Measurements from ENCODE around the gene RAPSN. TPM values are rescaled to one million over a fixed set of nuclear protein-coding genes. Genes with fewer than 3 reads are reported as not detected.

RAPSN gene
- total and polyA plus RNA-seq, 2 donors (not counting 3 experiments of a cell fraction or from before 2014, with no cell fraction given), result 0.18 to 1.6 TPM

- no peak for DNase-seq (ENCODE audit: low read depth, low spot score)
- H3K27ac ChIP-seq (ENCODE audit: insufficient read depth, low read depth, low read length), result no peak overlapping the region
These were observed 14.7 kb downstream of the RAPSN start for GRCh38 chr11:47434011-47434786.

More at GRCh38 chr11:47434011-47434786, 14.7 kb downstream of the RAPSN start:
- Histone ChIP-seq H3K9ac (replicated peaks; ENCODE audit: extremely low read depth, insufficient read depth, low read length) (no peak overlapping the region), H3K9me3 (replicated peaks; ENCODE audit: control insufficient read depth, insufficient read depth, low read length) (no peaks in the 10 kb centered on the region), H4K20me1 (replicated peaks; ENCODE audit: control insufficient read depth, extremely low read depth, insufficient read depth, low read length) (no peaks in the 10 kb centered on the region), H3K4me2 (ENCODE audit: insufficient read depth, low read length) (no peak overlapping the region), H3K27me3 (ENCODE audit: control insufficient read depth in 2 of 2, insufficient read depth in 2 of 2, low read length in 2 of 2) (no peaks in the 10 kb centered on the region), H2AFZ (ENCODE audit: low read depth, low read length) (no peak overlapping the region), H3K36me3 (ENCODE audit: control insufficient read depth in 2 of 2, extremely low read depth in 1 of 2, insufficient read depth in 2 of 2, low read length in 2 of 2) (no peaks in the 10 kb centered on the region), H3K9me1 (replicated peaks; ENCODE audit: control insufficient read depth, extremely low read depth, insufficient read depth, low read length) (no peaks in the 10 kb centered on the region), H3K4me3 (replicated peaks in 1 of 3; ENCODE audit: insufficient read depth in 1 of 3, low read depth in 1 of 3, low read length in 3 of 3) (no peak overlapping the region), H3K79me2 (ENCODE audit: control insufficient read depth, insufficient read depth, low read length) (no peaks in the 10 kb centered on the region), H3K4me1 (ENCODE audit: control insufficient read depth, extremely low read depth, insufficient read depth, low read length) (no peaks in the 10 kb centered on the region)
- BruUV-seq (replicated peaks), result no TSS peak
- intact Hi-C loops (cut with micrococcal nuclease), result no loop called here
- POLR2A ChIA-PET, result no interaction called here
- dilution Hi-C loops (cut with MboI; ENCODE audit: extremely low pct_ligation_motif_present, low sequenced_read_pairs), result no loop called here
- CTCF ChIA-PET, result interaction anchor here (2.0 kb wide), 1 partner anchor 20 kb away, joined by 7 read pairs; no protein-coding TSS in a partner anchor
- FAIRE-seq, result no peak
- TF ChIP-seq POLR2A (IDR thresholded peaks at IDR 0.05; ENCODE audit: low read depth, low read length), result no peak
- no peak for TF ChIP-seq FOS (IDR thresholded peaks at IDR 0.05; ENCODE audit: borderline replicate concordance, insufficient read depth, low read length)
- TF ChIP-seq MAX (IDR thresholded peaks at IDR 0.05; ENCODE audit: insufficient read depth, insufficient read length), result no peak
- TF ChIP-seq POLR2AphosphoS5 (IDR thresholded peaks at IDR 0.05; ENCODE audit: insufficient read depth, low read depth, low read length), result no peak
- no peak for TF ChIP-seq CTCF (IDR thresholded peaks at IDR 0.05; ENCODE audit: extremely low read depth in 1 of 2, insufficient read depth in 1 of 2, low read depth in 1 of 2, low read length in 2 of 2)
- no peak for TF ChIP-seq JUN (IDR thresholded peaks at IDR 0.05; ENCODE audit: borderline replicate concordance, insufficient read depth, insufficient read length, low read depth)
- no peak for TF ChIP-seq MYC (IDR thresholded peaks at IDR 0.05; ENCODE audit: low read depth, low read length)
- TF ChIP-seq GATA2 (IDR thresholded peaks at IDR 0.05; ENCODE audit: insufficient read depth, insufficient read length, low read depth, low read length), result no peak

All from endothelial cell of umbilical vein (primary cell).